Testis (tissue), 3 donors: ENCODE data around the gene CHN2. TPM values are rescaled to one million over a fixed set of nuclear protein-coding genes. Genes with fewer than 3 reads are reported as not detected.

Experiments used
- DNase-seq: peaks from one replicate; pipeline ENCODE4 v3.0.0-alpha.2; 2019
- H3K27ac ChIP-seq, 2 donors: fragments of 200-600 bp; sonication (generic); one replicate each; pipeline ENCODE4 v1.5.1; 2019
- H3K27me3 ChIP-seq: fragments of 200-600 bp; sonication (generic); one replicate; pipeline ENCODE4 v1.5.1; 2019
- H3K36me3 ChIP-seq: fragments of 200-600 bp; sonication (generic); one replicate; pipeline ENCODE4 v1.5.1; 2017; ENCODE audit warnings: low read depth; ENCODE audit errors: missing control alignments
- H3K4me1 ChIP-seq: fragments of 200-600 bp; sonication (generic); one replicate; pipeline ENCODE4 v1.5.1; 2019
- H3K4me3 ChIP-seq, 2 donors: fragments of 200-600 bp; sonication (generic); one replicate each; pipeline ENCODE4 v1.5.1; 2017 to 2019
- H3K9me3 ChIP-seq: fragments of 200-600 bp; sonication (generic); one replicate; pipeline ENCODE4 v1.5.1; 2017
- POLR2A ChIP-seq: fragments of 450-650 bp; IDR thresholded peaks from one replicate; pipeline ENCODE4 v1.6.1; 2017; ENCODE audit warnings: antibody characterized with exemption, mild to moderate bottlenecking, moderate library complexity
- WGBS, 2 donors: methylation state at CpG; one replicate each; pipeline ENCODE4 v1.1.5; 2018; 5-methylcytosine and 5-hydroxymethylcytosine counted together
- intact Hi-C: fragments of 100-400 bp; cut with DNase I; formaldehyde crosslinking; loops from one replicate; pipeline ENCODE4 v1.15.1; 2023; ENCODE audit warnings: low total_unique reads
- polyA plus RNA-seq: library from polyadenylated mRNA; stranded (reverse); fragments of 350-450 nt; fragmentation: Illumina TruSeq; extraction: RNeasy Lipid Tissue Mini Kit (QIAGEN cat#74804); gene quantifications from one replicate; pipeline ENCODE4 v1.2.3, GENCODE V29; 2014; ENCODE audit warnings: low read depth, low replicate concordance; ENCODE audit not compliant: insufficient read depth
- total RNA-seq, 2 donors: library from RNA; depleted of rRNA; stranded (reverse); fragments of >200 nt; gene quantifications; one replicate each; pipeline ENCODE4 v1.2.3, GENCODE V29; 2016
- TF ChIP-seq, protein P1 (sequence below), 3 experiments: fragments of 450-650 bp in 2 of 3; fragments of 200-600 bp in 1 of 3; sonication (generic) in 1 of 3; IDR thresholded peaks; one replicate each; pipeline ENCODE4 v1.5.1; 2016 to 2019; ENCODE audit warnings: antibody characterized with exemption in 3 of 3, mild to moderate bottlenecking in 2 of 3, moderate library complexity in 1 of 3

CHN2 gene
- total and polyA plus RNA-seq, 3 donors from 2014 or later, result 8.6 to 27.4 (median 15.1) TPM

DNA sequence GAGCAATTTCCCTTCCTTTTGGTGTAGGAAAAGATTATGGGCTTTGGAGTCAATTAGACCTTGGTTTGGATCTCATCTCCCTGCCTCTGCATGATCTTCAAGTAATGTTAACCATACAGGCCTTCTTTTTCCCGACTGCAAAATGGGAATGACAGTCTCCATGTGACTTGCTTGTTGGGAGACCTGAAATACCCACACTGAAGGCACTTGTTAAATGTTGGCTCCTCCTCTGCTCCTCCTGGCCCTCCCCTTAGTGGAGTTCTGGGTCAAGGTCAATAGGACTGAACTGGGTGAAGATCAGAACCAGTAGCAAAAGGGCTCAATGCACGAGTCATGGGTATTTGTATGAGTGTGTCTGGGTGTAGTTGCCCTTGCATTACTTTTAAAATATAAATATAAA is 189.7 kb downstream of the CHN2 start:
- Histone ChIP-seq H3K27me3 (no peaks in the 10 kb centered on the region), H3K9me3 (no peaks in the 10 kb centered on the region), H3K4me1 (peaks cover 4% of the 10 kb centered on the region), H3K4me3 (no peak overlapping the region), H3K27ac (no peak overlapping the region), H3K36me3 (no peaks in the 10 kb centered on the region)
- no peak for DNase-seq
- WGBS, 2 donors, result 63 to 81% methylated on average over 2 of the region's 2 CpGs
- TF ChIP-seq POLR2A, result no peak
- TF ChIP-seq, protein P1, sequence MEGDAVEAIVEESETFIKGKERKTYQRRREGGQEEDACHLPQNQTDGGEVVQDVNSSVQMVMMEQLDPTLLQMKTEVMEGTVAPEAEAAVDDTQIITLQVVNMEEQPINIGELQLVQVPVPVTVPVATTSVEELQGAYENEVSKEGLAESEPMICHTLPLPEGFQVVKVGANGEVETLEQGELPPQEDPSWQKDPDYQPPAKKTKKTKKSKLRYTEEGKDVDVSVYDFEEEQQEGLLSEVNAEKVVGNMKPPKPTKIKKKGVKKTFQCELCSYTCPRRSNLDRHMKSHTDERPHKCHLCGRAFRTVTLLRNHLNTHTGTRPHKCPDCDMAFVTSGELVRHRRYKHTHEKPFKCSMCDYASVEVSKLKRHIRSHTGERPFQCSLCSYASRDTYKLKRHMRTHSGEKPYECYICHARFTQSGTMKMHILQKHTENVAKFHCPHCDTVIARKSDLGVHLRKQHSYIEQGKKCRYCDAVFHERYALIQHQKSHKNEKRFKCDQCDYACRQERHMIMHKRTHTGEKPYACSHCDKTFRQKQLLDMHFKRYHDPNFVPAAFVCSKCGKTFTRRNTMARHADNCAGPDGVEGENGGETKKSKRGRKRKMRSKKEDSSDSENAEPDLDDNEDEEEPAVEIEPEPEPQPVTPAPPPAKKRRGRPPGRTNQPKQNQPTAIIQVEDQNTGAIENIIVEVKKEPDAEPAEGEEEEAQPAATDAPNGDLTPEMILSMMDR (IDR thresholded peaks at IDR 0.05), result no peak
- intact Hi-C loops, result no loop called here

- peaks cover 4% of the 10 kb centered on the region for H3K4me1 ChIP-seq
- 70 to 71% methylated on average over 4 of the region's 4 CpGs for WGBS, 2 donors
- H3K27me3 ChIP-seq, result no peaks in the 10 kb centered on the region
- intact Hi-C loops, result no loop called here
- no peaks in the 10 kb centered on the region for H3K9me3 ChIP-seq
- H3K36me3 ChIP-seq, result no peaks in the 10 kb centered on the region
- DNase-seq, result no peak
- no peak overlapping the region for H3K4me3 ChIP-seq
- TF ChIP-seq, protein P1 (IDR thresholded peaks at IDR 0.05), result no peak
- no peak for TF ChIP-seq POLR2A
- H3K27ac ChIP-seq, result no peak overlapping the region
These were observed 190.7 kb downstream of the CHN2 start for GRCh38 chr7:29385214-29385814.

DNA sequence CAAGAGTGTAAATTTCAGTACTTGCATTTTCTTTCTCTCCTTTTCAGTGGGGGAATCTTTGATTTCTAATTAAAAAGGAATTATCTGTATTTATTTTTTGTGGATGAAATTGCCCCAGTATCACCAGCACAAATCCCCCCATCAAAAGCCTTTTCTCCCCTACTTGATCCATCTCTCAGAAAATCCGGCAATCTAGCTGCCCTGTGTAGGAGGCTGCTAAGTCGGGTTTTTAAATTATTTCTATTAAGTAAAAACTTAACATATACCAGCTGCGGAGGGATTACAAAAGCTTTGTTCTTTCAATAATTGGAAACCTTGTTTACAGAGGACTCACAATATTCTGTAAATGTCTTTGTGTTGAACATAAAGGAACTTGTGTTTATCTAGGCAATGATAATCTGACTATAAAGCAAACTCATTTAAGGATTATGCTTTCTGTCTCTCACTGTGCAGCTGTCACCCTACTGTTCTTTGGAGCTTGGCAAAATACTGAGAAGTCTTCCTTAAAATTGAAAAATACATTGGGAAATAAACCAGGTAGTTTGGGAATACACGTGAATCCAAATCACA is 191.7 kb downstream of the CHN2 start:
- Histone ChIP-seq H3K4me1 (peaks cover 4% of the 10 kb centered on the region), H3K9me3 (no peaks in the 10 kb centered on the region), H3K27ac (no peak overlapping the region), H3K36me3 (no peaks in the 10 kb centered on the region), H3K27me3 (no peaks in the 10 kb centered on the region), H3K4me3 (no peak overlapping the region)
- no peak for DNase-seq
- intact Hi-C loops, result no loop called here
- 79 to 80% methylated on average over 4 of the region's 4 CpGs for WGBS, 2 donors
- no peak for TF ChIP-seq POLR2A
- TF ChIP-seq, protein P1 (IDR thresholded peaks at IDR 0.05), result no peak

DNA sequence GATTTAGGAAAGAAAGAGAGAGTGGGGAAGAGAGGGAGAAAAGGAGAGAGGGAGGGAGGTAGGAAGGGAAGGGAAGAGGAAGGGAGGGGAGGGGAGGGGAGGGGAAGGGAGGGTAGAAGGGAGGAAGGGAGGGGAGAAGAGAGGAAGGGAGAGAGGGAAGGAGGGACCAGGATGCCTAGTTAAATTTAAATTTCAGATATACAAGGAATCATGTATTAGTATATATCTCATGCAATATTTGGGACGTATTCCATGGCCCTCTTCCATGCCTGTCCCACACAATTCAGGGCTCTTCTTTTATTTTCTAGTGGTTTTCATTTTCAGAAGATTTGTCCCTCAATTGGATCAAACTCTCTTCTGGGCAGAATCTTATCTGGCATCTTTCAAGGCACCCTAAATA is 196.7 kb downstream of the CHN2 start:
- no peak overlapping the region for H3K27ac ChIP-seq
- no peaks in the 10 kb centered on the region for H3K9me3 ChIP-seq
- WGBS, 2 donors, result 82 to 84% methylated on average over 1 of the region's 1 CpG
- H3K4me1 ChIP-seq, result no peaks in the 10 kb centered on the region
- TF ChIP-seq POLR2A, result no peak
- TF ChIP-seq, protein P1 (IDR thresholded peaks at IDR 0.05), result no peak
- H3K27me3 ChIP-seq, result no peaks in the 10 kb centered on the region
- intact Hi-C loops, result no loop called here
- no peak overlapping the region for H3K4me3 ChIP-seq
- no peak for DNase-seq
- H3K36me3 ChIP-seq, result no peaks in the 10 kb centered on the region

GRCh38 chr7:29394321-29394720 is 199.7 kb downstream of the CHN2 start:
- WGBS, 2 donors, result 75 to 77% methylated on average over 7 of the region's 7 CpGs
- H3K36me3 ChIP-seq, result no peaks in the 10 kb centered on the region
- no peak overlapping the region for H3K4me3 ChIP-seq
- DNase-seq, result no peak
- no peak overlapping the region for H3K27ac ChIP-seq
- no peak for TF ChIP-seq POLR2A
- TF ChIP-seq, protein P1 (IDR thresholded peaks at IDR 0.05), result no peak
- H3K9me3 ChIP-seq, result no peaks in the 10 kb centered on the region
- H3K4me1 ChIP-seq, result no peaks in the 10 kb centered on the region
- H3K27me3 ChIP-seq, result no peaks in the 10 kb centered on the region
- intact Hi-C loops, result no loop called here
